Astrocyte (in vitro differentiated cells and primary cell): ENCODE results near the gene ARID5A.

ENCODE experiments used
- CTCF ChIP-seq: IDR thresholded peaks from 2 replicates; pipeline ENCODE4 v1.5.1; 2011; ENCODE audit warnings: low read depth, mild to moderate bottlenecking, inconsistent platforms, low read length, moderate library complexity; ENCODE audit not compliant: insufficient read depth
- EZH2 ChIP-seq: IDR thresholded peaks from 2 replicates; pipeline ENCODE4 v1.6.1; 2012; ENCODE audit warnings: mild to moderate bottlenecking, low read length, inconsistent platforms; ENCODE audit not compliant: insufficient read depth

DNA sequence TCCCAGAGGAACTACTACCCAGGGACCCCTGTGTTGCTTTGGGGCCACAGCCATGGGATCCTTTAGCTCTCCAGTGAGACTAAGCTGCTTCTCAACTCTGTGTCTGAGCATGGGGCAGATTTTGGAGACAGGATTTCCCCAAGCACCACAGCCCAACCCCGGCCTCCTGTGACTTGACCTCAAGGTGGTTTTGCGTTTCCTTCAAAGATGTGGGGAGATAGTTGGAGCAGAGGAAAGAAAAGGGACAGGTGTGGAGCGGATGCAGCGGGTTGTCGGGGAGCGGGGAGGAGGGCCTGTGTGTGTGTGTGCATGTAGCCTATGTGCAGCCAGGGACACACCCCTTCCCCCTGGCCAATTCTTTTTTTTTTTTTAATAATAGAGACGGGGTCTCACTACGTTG is 10.2 kb downstream of the ARID5A start:
- TF ChIP-seq CTCF: no peak
- TF ChIP-seq EZH2: no peak
